HFF-Myc (cell line): Measurements from ENCODE around the gene IL34.

Experiments
- DNase-seq: peaks from one replicate; pipeline ENCODE4 v3.0.0-alpha.2; 2011; ENCODE audit warnings: low read depth; ENCODE audit errors: extremely low read depth
- H3K4me3 ChIP-seq: replicated peaks from 2 replicates; pipeline ENCODE4 v1.5.1; 2011; ENCODE audit warnings: low read depth, mild to moderate bottlenecking, control low read depth, low read length
- TF ChIP-seq, protein P1 (sequence below): IDR thresholded peaks from 2 replicates; pipeline ENCODE4 v1.5.1; 2012; ENCODE audit warnings: mild to moderate bottlenecking, low read depth, low read length, control low read depth; ENCODE audit errors: missing control alignments

The IL34 gene

GRCh38 chr16:70692873-70693671 lies 46.7 kb downstream of the IL34 start:
- no peak overlapping the region for H3K4me3 ChIP-seq
- DNase-seq, result no peak
- TF ChIP-seq, protein P1, sequence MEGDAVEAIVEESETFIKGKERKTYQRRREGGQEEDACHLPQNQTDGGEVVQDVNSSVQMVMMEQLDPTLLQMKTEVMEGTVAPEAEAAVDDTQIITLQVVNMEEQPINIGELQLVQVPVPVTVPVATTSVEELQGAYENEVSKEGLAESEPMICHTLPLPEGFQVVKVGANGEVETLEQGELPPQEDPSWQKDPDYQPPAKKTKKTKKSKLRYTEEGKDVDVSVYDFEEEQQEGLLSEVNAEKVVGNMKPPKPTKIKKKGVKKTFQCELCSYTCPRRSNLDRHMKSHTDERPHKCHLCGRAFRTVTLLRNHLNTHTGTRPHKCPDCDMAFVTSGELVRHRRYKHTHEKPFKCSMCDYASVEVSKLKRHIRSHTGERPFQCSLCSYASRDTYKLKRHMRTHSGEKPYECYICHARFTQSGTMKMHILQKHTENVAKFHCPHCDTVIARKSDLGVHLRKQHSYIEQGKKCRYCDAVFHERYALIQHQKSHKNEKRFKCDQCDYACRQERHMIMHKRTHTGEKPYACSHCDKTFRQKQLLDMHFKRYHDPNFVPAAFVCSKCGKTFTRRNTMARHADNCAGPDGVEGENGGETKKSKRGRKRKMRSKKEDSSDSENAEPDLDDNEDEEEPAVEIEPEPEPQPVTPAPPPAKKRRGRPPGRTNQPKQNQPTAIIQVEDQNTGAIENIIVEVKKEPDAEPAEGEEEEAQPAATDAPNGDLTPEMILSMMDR, result no peak

DNA sequence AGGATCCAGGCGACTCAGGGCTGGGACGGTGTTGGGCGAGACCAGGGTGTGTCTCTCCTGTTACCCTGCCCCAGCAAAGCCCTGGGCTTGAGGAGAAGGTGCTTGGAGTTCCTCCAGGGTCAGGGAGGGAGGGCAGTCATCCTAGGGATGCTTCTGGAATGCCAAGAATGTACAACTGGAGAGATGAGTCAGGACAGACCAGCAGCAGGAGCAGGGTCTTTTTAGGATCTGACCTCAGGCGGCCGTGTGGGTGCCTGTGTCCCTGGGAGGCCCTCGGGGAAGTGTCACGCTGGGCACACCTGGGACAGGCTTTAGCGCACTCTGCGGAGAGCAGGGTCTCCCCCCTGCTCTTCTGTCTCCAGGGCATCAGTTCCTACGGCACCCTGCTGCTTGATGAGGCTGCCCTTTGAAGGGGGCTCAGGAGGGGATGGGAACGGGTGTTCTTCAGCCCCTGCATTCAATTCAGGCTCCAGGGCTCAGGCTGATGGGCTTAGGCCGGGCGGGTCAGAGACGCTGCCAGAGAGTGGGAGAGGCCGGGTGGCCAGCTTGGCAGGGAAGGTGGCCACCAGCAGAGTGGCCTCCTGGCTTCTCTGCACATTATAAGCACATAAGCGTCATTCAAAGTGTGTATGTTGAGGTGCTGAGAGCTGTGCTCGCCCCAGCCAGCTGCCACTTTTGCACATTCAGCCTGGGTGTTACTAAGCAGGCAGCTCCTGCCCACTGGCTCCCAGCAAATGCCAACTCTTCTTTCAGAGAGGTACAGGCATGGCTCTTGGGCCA lies 47.9 kb downstream of the IL34 start:
- peak; percentile 77 for DNase-seq
- TF ChIP-seq, protein P1, result no peak
- H3K4me3 ChIP-seq, result no peak overlapping the region

DNA sequence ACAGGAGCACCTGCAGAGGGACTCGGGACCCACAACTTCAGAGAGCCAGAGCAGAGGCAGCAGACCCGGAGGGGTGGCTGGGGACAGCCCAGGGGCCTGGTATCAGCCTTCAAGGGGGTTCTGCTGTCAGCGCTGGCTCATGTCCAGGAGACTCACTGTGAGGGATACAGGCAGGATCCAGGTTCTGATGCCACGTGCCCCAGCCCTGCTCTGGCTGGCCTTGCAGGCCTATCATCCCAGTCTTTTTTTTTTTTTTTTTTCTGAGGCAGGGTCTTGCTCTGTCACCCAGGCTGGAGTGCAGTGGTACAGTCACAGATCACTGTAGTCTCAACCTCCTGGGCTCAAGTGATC lies 48.5 kb downstream of the IL34 start:
- DNase-seq, result no peak
- H3K4me3 ChIP-seq, result no peak overlapping the region
- TF ChIP-seq, protein P1, result no peak

GRCh38 chr16:70695331-70696070 lies 49.1 kb downstream of the IL34 start:
- TF ChIP-seq, protein P1, result no peak
- DNase-seq, result no peak
- H3K4me3 ChIP-seq, result no peak overlapping the region

DNA sequence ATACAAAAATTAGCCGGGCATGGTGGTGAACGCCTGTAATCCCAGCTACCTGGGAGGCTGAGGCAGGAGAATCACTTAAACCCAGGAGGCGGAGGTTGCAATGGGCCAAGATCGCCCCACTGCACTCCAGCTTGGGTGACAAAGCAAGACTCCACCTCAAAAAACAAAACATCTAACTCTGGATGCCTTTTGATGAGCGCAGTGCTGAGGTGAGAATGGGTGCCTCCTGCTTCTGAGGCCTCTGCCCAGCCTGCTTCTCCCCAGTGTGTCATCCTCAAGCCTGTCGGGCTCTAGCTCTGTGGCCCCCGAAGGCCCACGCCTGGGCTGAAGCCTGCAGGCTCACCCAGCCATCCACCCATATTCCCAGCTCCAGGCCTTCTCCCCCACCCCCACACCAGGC lies 50.0 kb downstream of the IL34 start:
- no peak for DNase-seq
- TF ChIP-seq, protein P1, result no peak
- no peak overlapping the region for H3K4me3 ChIP-seq

DNA sequence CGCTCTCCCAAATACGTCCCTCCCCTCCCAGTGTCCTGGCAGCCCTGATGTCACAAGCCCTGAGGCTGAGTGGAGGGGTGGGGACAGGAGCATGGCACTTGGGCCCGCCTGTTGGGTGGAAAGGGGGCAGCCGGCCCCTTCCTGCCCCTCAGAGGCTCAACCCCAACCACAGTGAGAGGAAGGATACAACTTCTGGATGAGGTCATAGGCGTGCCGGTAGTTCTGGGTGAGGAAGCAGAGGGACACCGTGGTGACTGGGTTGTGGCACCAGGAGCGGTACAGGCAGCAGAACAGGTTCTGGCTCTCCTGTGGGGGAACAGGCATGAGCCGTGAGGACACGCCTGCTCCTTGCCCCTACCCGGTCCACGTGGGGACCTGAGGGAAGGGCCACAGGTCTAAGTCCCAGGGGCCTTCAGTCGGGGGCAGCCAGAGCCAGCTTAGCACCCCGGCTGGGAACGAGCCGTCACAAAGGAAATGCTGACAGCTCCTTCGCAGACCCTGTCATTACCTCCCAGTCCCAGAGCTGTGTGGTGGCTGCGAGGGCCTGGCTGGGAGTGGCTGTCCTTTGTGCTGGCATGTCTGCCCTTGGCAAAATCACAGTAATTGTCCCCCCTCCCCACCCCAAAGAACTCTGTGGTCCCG lies 50.7 kb downstream of the IL34 start:
- H3K4me3 ChIP-seq, result no peak overlapping the region
- DNase-seq, result no peak
- TF ChIP-seq, protein P1, result no peak
